H1 (cell line): ENCODE data around the gene PNMA8C. TPM values are rescaled to one million over a fixed set of nuclear protein-coding genes. Genes with fewer than 3 reads are reported as not detected.

ENCODE experiments used
- CTCF ChIA-PET: fragments of 300-600 bp; sonication (Branson Sonifier 250); formaldehyde crosslinking; loops from one replicate; lab custom pipeline; 2021; ENCODE audit not compliant: partially characterized antibody; lab: Charles Lee
- POLR2A ChIA-PET: fragments of 300-600 bp; sonication (Branson Sonifier 250); formaldehyde crosslinking; loops from one replicate; lab custom pipeline; 2021; ENCODE audit warnings: inconsistent platforms; ENCODE audit not compliant: partially characterized antibody; lab: Charles Lee
- DNase-seq, 2 experiments: peaks; one replicate each; pipeline versions ENCODE4 v3.0.0 to v3.0.0-alpha.2; 2010 to 2022; ENCODE audit warnings: low spot score in 2 of 2, low read depth in 1 of 2, mixed read lengths in 1 of 2
- FAIRE-seq: peaks from 2 replicates; lab custom pipeline; 2011; peaks lifted over from hg19 to GRCh38; lab: Jason Lieb, UNC
- H2AFZ ChIP-seq: 2 replicates; pipeline ENCODE4 v1.8.1; 2012; ENCODE audit warnings: low read length, inconsistent platforms
- H2AK5ac ChIP-seq: 2 replicates; pipeline ENCODE4 v1.6.1; 2013; ENCODE audit warnings: low read depth, low read length
- H2BK120ac ChIP-seq: replicated peaks from 2 replicates; pipeline ENCODE3; 2013; ENCODE audit warnings: low read depth, low read length, inconsistent platforms
- H2BK12ac ChIP-seq: 2 replicates; pipeline ENCODE4 v1.6.1; 2013; ENCODE audit warnings: low read depth, low read length
- H2BK15ac ChIP-seq: 2 replicates; pipeline ENCODE4 v1.6.1; 2013; ENCODE audit warnings: low read length
- H2BK20ac ChIP-seq: 2 replicates; pipeline ENCODE4 v1.6.1; 2013; ENCODE audit warnings: low read length
- H2BK5ac ChIP-seq: 2 replicates; pipeline ENCODE4 v1.6.1; 2013; ENCODE audit warnings: low read depth, low read length
- H3K14ac ChIP-seq: 2 replicates; pipeline ENCODE4 v1.6.1; 2013; ENCODE audit warnings: inconsistent platforms; ENCODE audit not compliant: insufficient read length
- H3K18ac ChIP-seq: 2 replicates; pipeline ENCODE4 v1.6.1; 2013; ENCODE audit warnings: low read length; ENCODE audit errors: extremely low read depth
- H3K23ac ChIP-seq: 2 replicates; pipeline ENCODE4 v1.6.1; 2013; ENCODE audit warnings: inconsistent platforms; ENCODE audit not compliant: insufficient read length
- H3K23me2 ChIP-seq: 2 replicates; pipeline ENCODE4 v1.6.1; 2013; ENCODE audit warnings: low read depth, low read length
- H3K27ac ChIP-seq: 2 replicates; pipeline ENCODE4 v1.6.1; 2011; ENCODE audit warnings: low read depth, low read length, inconsistent platforms
- H3K27me3 ChIP-seq, 4 experiments: replicated peaks in 1 of 4; 1 replicate in 1 of 4; 2 replicates in 3 of 4; pipeline versions ENCODE4 v1.6.1 to v1.8.1; 2011 to 2013; ENCODE audit warnings: low read length in 3 of 4, mild to moderate bottlenecking in 3 of 4, inconsistent platforms in 2 of 4, mixed read lengths in 2 of 4, moderate library complexity in 1 of 4; ENCODE audit not compliant: control insufficient read depth in 3 of 4, insufficient read depth in 3 of 4; ENCODE audit errors: extremely low read depth in 1 of 4
- H3K36me3 ChIP-seq, 4 experiments: 2 replicates each; pipeline versions ENCODE4 v1.6.1 to v1.8.1; 2011 to 2013; ENCODE audit warnings: mild to moderate bottlenecking in 4 of 4, low read length in 3 of 4, moderate library complexity in 2 of 4, control low read depth in 1 of 4, inconsistent platforms in 1 of 4; ENCODE audit not compliant: insufficient read depth in 4 of 4, control insufficient read depth in 2 of 4
- H3K4ac ChIP-seq: replicated peaks from 2 replicates; pipeline ENCODE3; 2013; ENCODE audit warnings: low read length, low read depth, mixed read lengths, inconsistent platforms; ENCODE audit not compliant: insufficient read length
- H3K4me1 ChIP-seq, 4 experiments: replicated peaks in 1 of 4; 1 replicate in 1 of 4; 2 replicates in 3 of 4; pipeline versions ENCODE4 v1.6.1 to v1.8.1; 2011 to 2013; ENCODE audit warnings: low read length in 3 of 4, inconsistent platforms in 2 of 4, mixed read lengths in 1 of 4; ENCODE audit not compliant: insufficient read depth in 4 of 4, control insufficient read depth in 3 of 4
- H3K4me2 ChIP-seq, 2 experiments: 2 replicates each; pipeline versions ENCODE4 v1.6.1 to v1.8.1; 2011 to 2013; ENCODE audit warnings: low read depth in 2 of 2, low read length in 2 of 2, control low read depth in 1 of 2, inconsistent platforms in 1 of 2, mild to moderate bottlenecking in 1 of 2; ENCODE audit not compliant: insufficient read depth in 1 of 2
- H3K4me3 ChIP-seq, 4 experiments: fragments of 200-600, 300-600 bp in 1 of 4; sonication (generic), shearing (Covaris generic), sonication (Bioruptor Twin) in 1 of 4; 2 replicates each; pipeline versions ENCODE4 v1.5.1 to v1.8.1; 2011 to 2016; ENCODE audit warnings: low read length in 4 of 4, low read depth in 3 of 4, control low read depth in 2 of 4, inconsistent platforms in 2 of 4, mild to moderate bottlenecking in 2 of 4, mixed read lengths in 1 of 4, moderate library complexity in 1 of 4; ENCODE audit not compliant: insufficient read depth in 2 of 4; ENCODE audit errors: extremely low read depth in 1 of 4
- H3K56ac ChIP-seq: replicated peaks from 2 replicates; pipeline ENCODE3; 2013; ENCODE audit warnings: low read depth, mild to moderate bottlenecking, mixed read lengths, low read length, inconsistent platforms; ENCODE audit not compliant: insufficient read length
- H3K79me1 ChIP-seq: 2 replicates; pipeline ENCODE4 v1.6.1; 2013; ENCODE audit warnings: low read depth, low read length, control low read depth
- H3K79me2 ChIP-seq, 2 experiments: 2 replicates each; pipeline versions ENCODE4 v1.6.1 to v1.8.1; 2012 to 2013; ENCODE audit warnings: low read length in 2 of 2, mild to moderate bottlenecking in 2 of 2, inconsistent platforms in 1 of 2; ENCODE audit not compliant: insufficient read depth in 2 of 2, control insufficient read depth in 1 of 2
- H3K9ac ChIP-seq, 4 experiments: replicated peaks in 1 of 4; 1 replicate in 1 of 4; 2 replicates in 3 of 4; pipeline versions ENCODE4 v1.6.1 to v1.8.1; 2011 to 2013; ENCODE audit warnings: low read depth in 3 of 4, low read length in 3 of 4, control low read depth in 2 of 4, mild to moderate bottlenecking in 2 of 4, moderate library complexity in 2 of 4, inconsistent platforms in 1 of 4; ENCODE audit errors: extremely low read depth in 1 of 4
- H3K9me3 ChIP-seq, 2 experiments: 2 replicates each; pipeline versions ENCODE4 v1.6.1 to v1.8.1; 2012 to 2013; ENCODE audit warnings: mild to moderate bottlenecking in 2 of 2, moderate library complexity in 2 of 2, control low read depth in 1 of 2, inconsistent platforms in 1 of 2, low read depth in 1 of 2, low read length in 1 of 2, mixed read lengths in 1 of 2; ENCODE audit not compliant: insufficient read depth in 2 of 2
- H4K20me1 ChIP-seq, 2 experiments: replicated peaks in 1 of 2; 2 replicates each; pipeline versions ENCODE3 to v1.8.1; 2011 to 2013; ENCODE audit warnings: inconsistent platforms in 2 of 2, low read length in 2 of 2, mild to moderate bottlenecking in 1 of 2; ENCODE audit not compliant: insufficient read depth in 2 of 2, control insufficient read depth in 1 of 2
- H4K5ac ChIP-seq: 2 replicates; pipeline ENCODE4 v1.6.1; 2013; ENCODE audit warnings: low read length, low read depth, mixed read lengths, inconsistent platforms; ENCODE audit not compliant: insufficient read length
- H4K8ac ChIP-seq: 2 replicates; pipeline ENCODE4 v1.8.0; 2013; ENCODE audit warnings: mild to moderate bottlenecking, moderate library complexity, low read length, inconsistent platforms; ENCODE audit not compliant: insufficient read depth; ENCODE audit errors: extremely low read depth
- H4K91ac ChIP-seq: replicated peaks from 2 replicates; pipeline ENCODE3; 2013; ENCODE audit warnings: low read length, mixed read lengths, inconsistent platforms; ENCODE audit not compliant: insufficient read length
- CREB1 ChIP-seq: IDR thresholded peaks from 2 replicates; pipeline ENCODE4 v1.6.1; 2012; ENCODE audit warnings: inconsistent platforms
- WGBS, 2 experiments: shearing (Covaris generic) in 1 of 2; methylation state at CpG; one replicate each; pipeline versions ENCODE4 v1.1.6 to v1.1.7; 2013 to 2015; ENCODE audit warnings: low lambda C conversion rate in 2 of 2, mixed read lengths in 2 of 2, inconsistent platforms in 1 of 2, low coverage in 1 of 2, missing lambda C conversion rate in 1 of 2; ENCODE audit not compliant: insufficient replicate concordance in 2 of 2, insufficient coverage in 1 of 2, insufficient read length in 1 of 2; ENCODE audit errors: extremely low coverage in 1 of 2, missing lambda C conversion rate in 1 of 2; 5-methylcytosine and 5-hydroxymethylcytosine counted together
- polyA plus RNA-seq, 7 experiments: library from polyadenylated mRNA; depleted of rRNA in 3 of 7; stranded (reverse) in 5 of 7; unstranded in 2 of 7; fragments of >200 nt in 5 of 7; fragments of 200-250 nt in 2 of 7; gene quantifications; 1 replicate in 5 of 7; 2 replicates in 1 of 7; 4 replicates in 1 of 7; pipeline versions ENCODE4 v1.2.1 to v1.2.3, GENCODE V29; 2011 to 2013; ENCODE audit warnings: missing spikeins in 2 of 7, mixed read lengths in 2 of 7
- total RNA-seq: library from RNA; stranded (reverse); fragmentation: NEBNext Ultra II Directional; extraction: Animal tissue kit (Norgen Biotek cat#: 25700); gene quantifications from 2 replicates; pipeline ENCODE4 v1.2.1, GENCODE V29; 2021

Gene PNMA8C
- total and polyA plus RNA-seq, 2 of the 8 experiments (the other 6 are each of a cell fraction or from before 2014, with no cell fraction given) = 0.53 to 1.8 TPM

DNA sequence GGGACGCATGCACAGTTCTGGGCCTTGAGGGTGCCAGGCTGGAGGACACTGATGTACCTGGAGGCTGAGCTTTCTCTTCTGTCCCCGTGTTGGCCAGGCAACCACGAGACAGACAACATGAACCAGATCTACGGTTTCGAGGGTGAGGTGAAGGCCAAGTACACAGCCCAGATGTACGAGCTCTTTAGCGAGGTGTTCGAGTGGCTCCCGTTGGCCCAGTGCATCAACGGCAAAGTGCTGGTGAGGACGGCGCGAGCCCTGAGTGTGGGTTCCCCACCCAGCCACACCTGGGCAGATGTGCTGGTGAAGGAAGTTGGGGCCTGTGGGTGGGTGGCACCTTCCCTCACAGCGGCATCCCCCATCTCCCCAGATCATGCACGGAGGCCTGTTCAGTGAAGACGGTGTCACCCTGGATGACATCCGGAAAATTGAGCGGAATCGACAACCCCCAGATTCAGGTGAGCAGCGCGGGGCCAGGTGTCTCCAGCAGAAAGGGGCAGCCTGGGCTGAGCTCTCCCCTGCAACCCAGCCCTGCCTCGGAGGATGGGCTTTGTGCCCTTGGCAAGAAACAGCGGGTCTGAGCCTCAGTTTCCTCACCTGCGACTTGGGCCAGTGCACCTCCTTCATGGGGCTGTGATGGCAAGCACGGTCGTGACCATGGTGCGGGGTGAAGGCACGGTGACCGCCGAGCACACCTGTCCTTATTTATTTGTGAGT is 41.6 kb downstream of the PNMA8C start:
- no peak overlapping the region for H4K5ac ChIP-seq
- no peak overlapping the region for H2AK5ac ChIP-seq
- H3K23me2 ChIP-seq = no peaks in the 10 kb centered on the region
- H2AFZ ChIP-seq = no peak overlapping the region
- H3K14ac ChIP-seq = no peak overlapping the region
- H4K8ac ChIP-seq = no peak overlapping the region
- no peak overlapping the region for H3K4me2 ChIP-seq
- no peak for DNase-seq
- no peak overlapping the region for H2BK20ac ChIP-seq
- no peak overlapping the region for H3K9ac ChIP-seq
- TF ChIP-seq CREB1 = no peak
- H3K27me3 ChIP-seq = no peaks in the 10 kb centered on the region
- no peaks in the 10 kb centered on the region; a peak in 1 of 4 replicates for H3K9me3 ChIP-seq
- H3K4me1 ChIP-seq = peaks cover 0 to 2% (median 0%) of the 10 kb centered on the region in 4 experiments; a peak in 3 of 7 replicates
- no peak for FAIRE-seq
- no peak overlapping the region for H3K27ac ChIP-seq
- no peak overlapping the region for H3K4me3 ChIP-seq
- no peak overlapping the region for H3K23ac ChIP-seq
- 95% methylated on average over 30 of the region's 30 CpGs; no CpG with 5 or more reads in 1 of the 2 experiments for WGBS, 2 experiments
- no peak overlapping the region for H2BK12ac ChIP-seq
- ChIA-PET CTCF (interaction anchor here (0.6 to 3.6 kb wide), 8 partner anchors 8 to 358 kb away, joined by 3 to 19 read pairs (median 3); partner anchors contain the start of gene PPP5C), POLR2A (no interaction called here)
- H2BK15ac ChIP-seq = no peak overlapping the region
- H2BK5ac ChIP-seq = no peak overlapping the region; the same call in 1 of the 2 replicates
- H3K79me2 ChIP-seq = no peaks in the 10 kb centered on the region
- H3K56ac ChIP-seq = no peak overlapping the region
- H3K4ac ChIP-seq = no peak overlapping the region
- H2BK120ac ChIP-seq = no peak overlapping the region
- peaks cover 2 to 13% of the 10 kb centered on the region in 2 experiments for H4K20me1 ChIP-seq
- H4K91ac ChIP-seq = no peak overlapping the region
- peaks cover under 1% of the 10 kb centered on the region; the same call in 1 of the 2 replicates for H3K79me1 ChIP-seq
- H3K18ac ChIP-seq = no peak overlapping the region
- peaks cover 11 to 72% (median 55%) of the 10 kb centered on the region in 4 experiments; a peak in 6 of 8 replicates for H3K36me3 ChIP-seq
